B cell (primary cell): ENCODE data around the gene ALX3. TPM values are rescaled to one million over a fixed set of nuclear protein-coding genes. Genes with fewer than 3 reads are reported as not detected.

Experiments
- ATAC-seq: fragments of 200-7000 bp; cut with Tn5 transposase; one replicate; pipeline ENCODE4 v1.10.0; 2021; ENCODE audit warnings: low read depth, mild to moderate bottlenecking, moderate number of reproducible peaks, moderate library complexity
- CTCF ChIA-PET: fragments of 350-600 bp; sonication (Branson Sonifier 250); formaldehyde crosslinking; loops from one replicate; lab custom pipeline; 2021; ENCODE audit warnings: antibody characterized with exemption, inconsistent platforms; lab: Charles Lee
- POLR2A ChIA-PET: fragments of 350-600 bp; sonication (Branson Sonifier 250); formaldehyde crosslinking; loops from one replicate; lab custom pipeline; 2021; ENCODE audit warnings: antibody characterized with exemption; lab: Charles Lee
- DNase-seq: peaks from one replicate; pipeline ENCODE4 v3.0.0; 2013
- H2AFZ ChIP-seq: 2 replicates; pipeline ENCODE4 v1.6.1; 2012; ENCODE audit warnings: mild to moderate bottlenecking, low read depth, low read length; ENCODE audit not compliant: insufficient read depth, poor library complexity, severe bottlenecking
- H3K27ac ChIP-seq, 2 donors: 1 replicate in 1 of 2; 2 replicates in 1 of 2; pipeline ENCODE4 v1.5.1; 2012 to 2013; ENCODE audit warnings: low read length in 2 of 2, mild to moderate bottlenecking in 2 of 2, moderate library complexity in 1 of 2
- H3K27me3 ChIP-seq, 4 experiments: fragments of 200-600 bp in 1 of 4; sonication (generic) in 1 of 4; replicated peaks in 1 of 4; 1 replicate in 2 of 4; 2 replicates in 2 of 4; pipeline versions ENCODE4 v1.6.1 to v1.7.0; 2013 to 2016; ENCODE audit warnings: low read length in 3 of 4, mild to moderate bottlenecking in 2 of 4, mixed read lengths in 1 of 4, moderate library complexity in 1 of 4; ENCODE audit not compliant: insufficient read depth in 4 of 4, control insufficient read depth in 3 of 4; ENCODE audit errors: control extremely low read depth in 1 of 4
- H3K36me3 ChIP-seq, 2 experiments: replicated peaks in 1 of 2; 1 replicate in 1 of 2; 2 replicates in 1 of 2; pipeline versions ENCODE4 v1.6.1 to v1.7.1; 2013; ENCODE audit warnings: low read length in 1 of 2; ENCODE audit not compliant: insufficient read depth in 2 of 2, control insufficient read depth in 1 of 2; ENCODE audit errors: control extremely low read depth in 1 of 2, extremely low read depth in 1 of 2
- H3K4me1 ChIP-seq, 2 donors: fragments of 200-600 bp in 1 of 2; sonication (generic) in 1 of 2; 1 replicate in 1 of 2; 2 replicates in 1 of 2; pipeline versions ENCODE4 v1.5.1 to v1.6.1; 2013 to 2017; ENCODE audit warnings: low read length in 2 of 2; ENCODE audit not compliant: control insufficient read depth in 2 of 2, insufficient read depth in 2 of 2
- H3K4me2 ChIP-seq: replicated peaks from 2 replicates; pipeline ENCODE3; 2012; ENCODE audit warnings: mild to moderate bottlenecking, low read depth, low read length; ENCODE audit not compliant: poor library complexity, severe bottlenecking
- H3K4me3 ChIP-seq, 5 experiments: fragments of 200-600 bp in 1 of 5; sonication (generic) in 1 of 5; 1 replicate in 3 of 5; 2 replicates in 2 of 5; pipeline versions ENCODE4 v1.5.1 to v1.7.0; 2011 to 2016; ENCODE audit warnings: low read length in 4 of 5, mild to moderate bottlenecking in 4 of 5, low read depth in 2 of 5, control low read depth in 1 of 5, moderate library complexity in 1 of 5; ENCODE audit not compliant: insufficient read depth in 1 of 5; ENCODE audit errors: control extremely low read depth in 1 of 5, extremely low read depth in 1 of 5
- H3K79me2 ChIP-seq: fragments of 200-600 bp; sonication (generic); one replicate; pipeline ENCODE4 v1.6.0; 2016; ENCODE audit warnings: low read length; ENCODE audit not compliant: control insufficient read depth, insufficient read depth
- H3K9ac ChIP-seq: fragments of 200-600 bp; sonication (generic); 2 replicates; pipeline ENCODE4 v1.6.1; 2017; ENCODE audit warnings: mild to moderate bottlenecking, low read length, moderate library complexity
- H3K9me3 ChIP-seq, 3 donors: one replicate each; pipeline versions ENCODE4 v1.6.1 to v1.7.1; 2013; ENCODE audit warnings: low read length in 2 of 3; ENCODE audit not compliant: control insufficient read depth in 2 of 3, insufficient read depth in 1 of 3; ENCODE audit errors: control extremely low read depth in 1 of 3
- H4K20me1 ChIP-seq: 2 replicates; pipeline ENCODE4 v1.6.0; 2012; ENCODE audit warnings: mild to moderate bottlenecking, low read length; ENCODE audit not compliant: insufficient read depth, control insufficient read depth, poor library complexity, severe bottlenecking
- H3K27ac Mint-ChIP-seq: one replicate; pipeline ENCODE4 v1.8.0; 2021; ENCODE audit warnings: mixed read lengths
- H3K27me3 Mint-ChIP-seq: one replicate; pipeline ENCODE4 v1.8.0; 2021; ENCODE audit warnings: mixed read lengths
- H3K4me1 Mint-ChIP-seq: one replicate; pipeline ENCODE4 v1.8.0; 2021; ENCODE audit warnings: mixed read lengths
- H3K4me3 Mint-ChIP-seq: one replicate; pipeline ENCODE4 v1.8.0; 2021; ENCODE audit warnings: mixed read lengths
- H3K9me3 Mint-ChIP-seq: one replicate; pipeline ENCODE4 v1.8.0; 2022; ENCODE audit warnings: mixed read lengths; ENCODE audit not compliant: insufficient read depth
- EZH2 ChIP-seq: IDR thresholded peaks from 2 replicates; pipeline ENCODE4 v1.6.1; 2012; ENCODE audit warnings: borderline replicate concordance, low read depth, mild to moderate bottlenecking, moderate library complexity, low read length; ENCODE audit not compliant: insufficient read depth, poor library complexity, severe bottlenecking
- WGBS: methylation state at CpG from one replicate; pipeline ENCODE4 v1.1.5; 2013; ENCODE audit warnings: missing lambda C conversion rate; ENCODE audit not compliant: insufficient coverage; 5-methylcytosine and 5-hydroxymethylcytosine counted together
- intact Hi-C: fragments of 100-400 bp; cut with micrococcal nuclease; formaldehyde crosslinking; loops from one replicate; pipeline ENCODE4 v1.10.0; 2022
- polyA plus RNA-seq: library from polyadenylated mRNA; depleted of rRNA; stranded (reverse); fragments of >200 nt; gene quantifications from 2 replicates; pipeline ENCODE4 v1.2.3, GENCODE V29; 2012
- total RNA-seq, 2 donors: library from RNA; stranded (reverse); fragments of 120-200 nt in 1 of 2; gene quantifications; 1 replicate in 1 of 2; 2 replicates in 1 of 2; pipeline versions ENCODE4 v1.2.3 to v1.2.4, GENCODE V29; 2013 to 2022
- TF ChIP-seq, protein P1 (sequence below): fragments of 200-600 bp; IDR thresholded peaks from one replicate; pipeline ENCODE4 v1.8.0; 2022; ENCODE audit warnings: antibody characterized with exemption, mild to moderate bottlenecking

Gene ALX3
- total and polyA plus RNA-seq, 2 donors (not counting 1 experiment from before 2014, with no cell fraction given) = not detected

DNA sequence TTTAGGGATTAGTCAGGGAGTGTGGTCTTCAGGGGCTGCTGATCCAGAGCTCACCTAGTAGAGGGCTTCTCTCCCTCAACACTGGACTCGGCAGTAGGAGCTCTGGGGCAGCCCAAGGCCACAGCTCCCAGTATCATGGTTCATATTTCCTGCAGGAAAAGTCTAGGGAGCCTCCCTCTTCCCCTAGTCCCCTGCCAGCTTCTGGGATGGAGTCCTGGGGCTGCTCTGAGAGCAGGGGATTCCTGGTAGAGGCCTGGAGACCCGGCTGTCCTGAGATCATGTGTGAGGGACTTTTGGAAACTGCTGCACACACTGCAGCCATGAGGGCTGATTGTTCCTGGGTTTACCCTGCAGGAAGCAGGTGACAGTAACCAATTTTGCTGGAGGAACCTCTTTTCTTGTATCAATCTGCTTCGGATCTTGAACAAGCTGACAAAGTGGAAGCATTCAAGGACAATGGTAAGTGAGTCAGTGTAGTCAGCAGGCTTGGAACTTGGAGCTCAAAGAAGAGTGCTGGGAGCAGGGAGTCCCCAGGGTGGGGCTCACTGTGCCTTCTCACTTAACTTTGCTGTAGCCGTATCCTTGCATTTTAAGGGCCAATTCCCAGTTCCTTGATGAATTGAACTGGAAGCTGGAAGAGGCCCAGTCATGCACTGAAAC is 19.7 kb downstream of the ALX3 start:
- Histone ChIP-seq H3K79me2 (peaks cover 3% of the 10 kb centered on the region), H3K4me2 (no peak overlapping the region), H3K4me3 (no peak overlapping the region), H3K4me1 (no peaks in the 10 kb centered on the region), H3K27ac (no peak overlapping the region), H3K27me3 (no peaks in the 10 kb centered on the region), H3K9ac (no peak overlapping the region), H3K9me3 (no peaks in the 10 kb centered on the region), H3K36me3 (peaks cover 4 to 92% of the 10 kb centered on the region in 2 experiments), H2AFZ (no peak overlapping the region), H4K20me1 (peaks cover 21% of the 10 kb centered on the region)
- Mint-ChIP-seq H3K27me3 (no peaks in the 10 kb centered on the region), H3K4me3 (no peak overlapping the region), H3K4me1 (no peaks in the 10 kb centered on the region), H3K9me3 (no peaks in the 10 kb centered on the region), H3K27ac (no peak overlapping the region)
- CTCF ChIA-PET = interaction anchor here (0.9 to 6.9 kb wide), 8 partner anchors 9 to 446 kb away, joined by 3 to 93 read pairs (median 8); partner anchors contain the start of genes AHCYL1 and STRIP1
- no peak for TF ChIP-seq EZH2
- TF ChIP-seq, protein P1, sequence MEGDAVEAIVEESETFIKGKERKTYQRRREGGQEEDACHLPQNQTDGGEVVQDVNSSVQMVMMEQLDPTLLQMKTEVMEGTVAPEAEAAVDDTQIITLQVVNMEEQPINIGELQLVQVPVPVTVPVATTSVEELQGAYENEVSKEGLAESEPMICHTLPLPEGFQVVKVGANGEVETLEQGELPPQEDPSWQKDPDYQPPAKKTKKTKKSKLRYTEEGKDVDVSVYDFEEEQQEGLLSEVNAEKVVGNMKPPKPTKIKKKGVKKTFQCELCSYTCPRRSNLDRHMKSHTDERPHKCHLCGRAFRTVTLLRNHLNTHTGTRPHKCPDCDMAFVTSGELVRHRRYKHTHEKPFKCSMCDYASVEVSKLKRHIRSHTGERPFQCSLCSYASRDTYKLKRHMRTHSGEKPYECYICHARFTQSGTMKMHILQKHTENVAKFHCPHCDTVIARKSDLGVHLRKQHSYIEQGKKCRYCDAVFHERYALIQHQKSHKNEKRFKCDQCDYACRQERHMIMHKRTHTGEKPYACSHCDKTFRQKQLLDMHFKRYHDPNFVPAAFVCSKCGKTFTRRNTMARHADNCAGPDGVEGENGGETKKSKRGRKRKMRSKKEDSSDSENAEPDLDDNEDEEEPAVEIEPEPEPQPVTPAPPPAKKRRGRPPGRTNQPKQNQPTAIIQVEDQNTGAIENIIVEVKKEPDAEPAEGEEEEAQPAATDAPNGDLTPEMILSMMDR = no peak
- POLR2A ChIA-PET = no interaction called here
- DNase-seq (no peak), ATAC-seq (no peak)
- WGBS = 92% methylated on average over 3 of the region's 4 CpGs
- intact Hi-C loops = no loop called here

DNA sequence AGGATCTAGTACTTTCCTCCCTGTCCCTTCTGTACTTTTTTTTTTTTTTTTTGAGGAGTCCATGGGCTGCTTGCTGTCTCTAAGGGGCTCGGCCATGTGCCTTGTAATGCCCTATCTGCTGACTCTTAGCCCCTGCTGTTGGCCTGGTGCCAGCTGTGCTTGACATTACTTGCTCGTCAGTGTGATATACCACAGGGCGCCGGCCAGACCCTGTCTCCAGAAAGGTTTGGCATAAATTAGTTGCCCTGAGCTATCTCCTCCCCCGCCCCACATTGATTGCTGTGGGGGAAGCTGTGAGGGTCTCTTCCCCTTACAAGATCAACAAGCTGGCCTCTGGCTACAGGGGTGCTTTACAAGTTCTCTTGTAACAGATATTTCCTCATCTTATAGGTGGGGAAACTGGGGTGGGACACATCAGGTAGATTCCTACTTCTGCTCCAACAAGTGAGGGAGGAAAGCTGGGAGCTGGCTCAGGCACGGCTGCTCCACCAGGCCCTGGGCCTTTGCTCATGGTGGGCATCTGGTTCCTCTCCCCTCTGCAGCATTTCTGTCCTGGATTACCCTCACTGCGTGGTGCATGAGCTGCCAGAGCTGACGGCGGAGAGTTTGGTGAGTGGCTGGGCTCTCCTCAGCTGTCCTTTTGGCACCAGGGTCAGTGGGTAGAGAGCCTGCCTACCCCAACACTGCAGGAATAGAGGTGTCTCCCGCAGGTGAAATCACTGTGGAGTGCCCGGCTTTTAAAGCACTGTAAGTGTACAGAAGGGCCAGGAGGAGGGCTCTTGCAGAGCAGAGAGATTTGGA is 20.5 kb downstream of the ALX3 start:
- Mint-ChIP-seq H3K27me3 (no peaks in the 10 kb centered on the region), H3K27ac (no peak overlapping the region), H3K9me3 (no peaks in the 10 kb centered on the region), H3K4me3 (no peak overlapping the region), H3K4me1 (no peaks in the 10 kb centered on the region)
- CTCF ChIA-PET = interaction anchor here (0.7 to 6.9 kb wide), 9 partner anchors 10 to 1596 kb away, joined by 4 to 93 read pairs (median 5); partner anchors contain the start of gene STRIP1
- H3K4me2 ChIP-seq = no peak overlapping the region
- peaks cover 4 to 92% of the 10 kb centered on the region in 2 experiments for H3K36me3 ChIP-seq
- no peaks in the 10 kb centered on the region for H3K9me3 ChIP-seq
- ATAC-seq (no peak), DNase-seq (no peak)
- POLR2A ChIA-PET = no interaction called here
- no peak overlapping the region for H3K4me3 ChIP-seq
- H2AFZ ChIP-seq = no peak overlapping the region
- intact Hi-C loops = no loop called here
- H3K27ac ChIP-seq = no peak overlapping the region
- no peak overlapping the region for H3K9ac ChIP-seq
- WGBS = 98% methylated on average over 9 of the region's 11 CpGs
- H3K4me1 ChIP-seq = no peaks in the 10 kb centered on the region
- H3K27me3 ChIP-seq = no peaks in the 10 kb centered on the region
- TF ChIP-seq, protein P1 = no peak
- no peak for TF ChIP-seq EZH2
- peaks cover 3% of the 10 kb centered on the region for H3K79me2 ChIP-seq
- peaks cover 16% of the 10 kb centered on the region for H4K20me1 ChIP-seq
